Measurements from ENCODE around the gene LCOR.

Gene LCOR

DNA sequence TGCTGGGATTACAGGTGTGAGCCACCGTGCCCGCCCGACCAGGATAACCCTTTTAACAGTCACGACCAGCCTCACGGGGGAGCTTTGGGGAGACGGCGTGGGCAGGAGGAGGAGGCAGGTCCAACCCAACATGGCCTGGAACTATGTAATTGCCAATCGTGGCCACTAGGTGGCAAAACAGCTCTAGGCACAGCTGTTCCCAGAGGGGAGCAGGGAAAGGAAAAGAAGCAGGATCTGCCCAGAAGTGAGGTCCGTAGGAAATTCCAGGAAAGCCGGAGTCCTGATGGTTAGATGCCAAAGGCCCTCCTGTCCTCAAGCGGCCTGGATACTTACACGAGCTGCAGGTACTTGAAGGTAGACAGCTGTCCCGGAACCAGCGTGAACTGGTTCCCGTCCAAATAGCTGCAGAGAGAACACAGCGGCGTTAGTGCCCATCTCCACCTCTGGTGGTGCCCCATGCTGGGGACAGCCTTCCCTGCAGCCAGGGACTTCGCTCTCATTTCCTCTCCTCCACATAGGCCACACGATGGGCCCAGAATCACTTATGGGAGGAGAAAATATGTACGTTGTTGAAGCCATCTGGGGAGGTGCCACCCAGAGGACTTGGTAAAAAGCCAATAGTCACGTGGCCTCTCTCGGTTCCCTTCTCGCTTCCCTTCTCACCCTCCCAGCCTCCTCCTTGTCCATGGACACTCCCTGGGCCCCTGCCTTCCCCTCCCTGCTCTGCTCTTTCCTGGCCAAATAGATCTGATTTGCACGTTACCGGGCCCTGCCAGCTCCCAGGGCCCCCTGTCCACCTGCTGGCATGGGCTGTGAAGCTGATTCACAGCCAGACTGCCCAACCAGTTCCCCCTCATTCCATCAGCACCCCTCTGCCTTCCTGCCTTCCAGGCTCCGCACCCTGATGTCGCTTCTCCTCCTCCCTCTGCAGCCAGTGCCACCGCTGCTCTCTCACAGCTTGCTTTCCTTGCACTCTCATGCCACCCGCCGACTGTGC lies 205.6 kb downstream of the LCOR start:
- DNase-seq, result peak; percentile 64

- DNase-seq, result no peak
Measured at GRCh38 chr10:97038688-97039087, 206.6 kb downstream of the LCOR start.

GRCh38 chr10:97039538-97040247 lies 207.6 kb downstream of the LCOR start:
- no peak for DNase-seq

GRCh38 chr10:97040248-97040584 lies 208.1 kb downstream of the LCOR start:
- DNase-seq, result no peak

DNA sequence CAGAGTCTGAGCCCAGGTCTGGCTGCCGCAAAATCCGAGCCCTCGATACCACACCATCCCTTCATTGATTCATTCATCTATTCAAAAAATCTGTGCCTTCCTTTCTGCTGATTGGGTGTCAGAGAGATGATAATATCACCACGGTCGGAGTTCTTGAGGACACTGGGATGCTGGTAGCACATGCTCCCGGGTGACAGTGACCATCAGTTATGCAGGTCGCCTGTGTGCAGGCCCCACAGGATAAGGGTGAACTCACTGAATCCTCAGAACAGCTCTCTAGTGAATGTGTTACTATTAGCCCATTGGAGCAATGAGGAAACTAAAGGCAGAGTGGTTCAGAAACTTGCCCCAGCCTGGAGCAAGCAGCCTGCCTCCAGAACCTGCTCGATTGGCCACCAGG lies 208.6 kb downstream of the LCOR start:
- DNase-seq, result no peak

GRCh38 chr10:97042081-97042480 lies 210.0 kb downstream of the LCOR start:
- no peak for DNase-seq

GRCh38 chr10:97042716-97043562 lies 210.8 kb downstream of the LCOR start:
- DNase-seq, result no peak

DNA sequence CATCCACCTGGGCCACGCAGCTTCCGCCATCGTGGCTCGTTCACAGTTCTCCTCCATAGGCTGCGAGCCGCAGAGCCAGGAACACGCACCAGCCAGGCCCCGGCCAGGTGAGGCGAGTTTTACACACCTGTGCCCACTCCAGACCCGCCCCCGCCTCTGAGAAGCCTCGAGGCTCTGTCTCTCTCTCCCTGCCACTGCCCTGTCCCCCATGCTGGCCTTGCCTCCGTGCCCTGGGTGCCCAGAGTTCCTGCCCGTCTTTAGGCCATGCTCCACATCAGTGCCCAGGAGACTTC lies 211.4 kb downstream of the LCOR start:
- no peak for DNase-seq

All from CD4-positive, alpha-beta T cell treated with Interleukin-1 beta for 1 hour (primary cell).